D721Med (cell line): ENCODE results near the gene AVPI1.
"Not testable (repeated sequence)": the region's sequence is repeated elsewhere in the genome, so short reads cannot be mapped to it uniquely, and the experiment has no call there.

Source experiments
- DNase-seq: peaks from one replicate; pipeline ENCODE4 v3.0.0; 2011; ENCODE audit warnings: low spot score; ENCODE audit not compliant: insufficient read length
- FAIRE-seq: peaks from 2 replicates; lab custom pipeline; 2011; peaks lifted over from hg19 to GRCh38; lab: Jason Lieb, UNC
- CTCF ChIP-seq: IDR thresholded peaks from 2 replicates; pipeline ENCODE4 v1.5.1; 2012; ENCODE audit warnings: mild to moderate bottlenecking, control low read depth; ENCODE audit not compliant: insufficient read depth; ENCODE audit errors: missing control alignments

AVPI1 gene

GRCh38 chr10:97659589-97659988, 27.5 kb downstream of the AVPI1 start:
- FAIRE-seq: no peak
- no peak for TF ChIP-seq CTCF
- no peak for DNase-seq

DNA sequence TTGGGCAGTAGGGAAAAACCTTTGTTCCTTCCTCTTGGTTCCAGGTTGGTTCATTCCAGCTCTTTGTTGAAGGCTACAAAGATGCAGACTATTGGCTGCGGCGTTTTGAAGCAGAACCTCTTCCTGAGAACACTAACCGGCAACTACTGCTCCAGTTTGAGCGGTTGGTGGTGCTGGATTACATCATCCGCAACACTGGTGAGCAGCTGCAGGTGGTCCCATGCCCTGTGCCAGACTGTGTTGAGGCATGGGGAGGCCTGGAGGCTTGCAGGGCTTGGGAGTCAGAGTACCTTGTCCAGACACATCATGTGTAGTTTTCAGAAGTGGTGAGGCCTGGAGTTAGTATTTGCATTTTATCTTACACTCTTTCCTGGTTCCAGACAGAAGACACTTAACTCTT, 30.3 kb downstream of the AVPI1 start:
- DNase-seq: no peak
- no peak for FAIRE-seq
- no peak for TF ChIP-seq CTCF

GRCh38 chr10:97651773-97652172, 35.3 kb downstream of the AVPI1 start:
- TF ChIP-seq CTCF: no peak

DNA sequence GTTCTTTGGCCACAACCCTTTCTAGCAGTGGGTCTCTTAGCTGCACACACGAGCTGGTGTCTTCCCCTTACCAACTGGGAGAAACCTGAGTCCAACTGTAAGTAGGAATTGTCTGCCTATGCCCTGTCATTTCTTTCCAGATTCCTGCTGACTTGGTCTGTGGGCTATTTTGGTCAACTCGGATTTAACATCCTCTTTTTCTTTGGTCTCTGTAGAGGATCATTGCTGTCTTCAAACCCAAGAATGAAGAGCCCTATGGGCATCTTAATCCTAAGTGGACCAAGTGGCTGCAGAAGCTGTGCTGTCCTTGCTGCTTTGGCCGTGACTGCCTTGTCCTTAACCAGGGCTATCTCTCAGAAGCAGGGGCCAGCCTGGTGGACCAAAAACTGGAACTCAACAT, 36.3 kb downstream of the AVPI1 start:
- TF ChIP-seq CTCF: no peak
- no peak for FAIRE-seq
- no peak for DNase-seq

More at GRCh38 chr10:97651773-97652172, 35.3 kb downstream of the AVPI1 start:
- FAIRE-seq (no peak), DNase-seq (no peak)

GRCh38 chr10:97649405-97649750, 37.7 kb downstream of the AVPI1 start:
- FAIRE-seq, DNase-seq: not testable (repeated sequence)

DNA sequence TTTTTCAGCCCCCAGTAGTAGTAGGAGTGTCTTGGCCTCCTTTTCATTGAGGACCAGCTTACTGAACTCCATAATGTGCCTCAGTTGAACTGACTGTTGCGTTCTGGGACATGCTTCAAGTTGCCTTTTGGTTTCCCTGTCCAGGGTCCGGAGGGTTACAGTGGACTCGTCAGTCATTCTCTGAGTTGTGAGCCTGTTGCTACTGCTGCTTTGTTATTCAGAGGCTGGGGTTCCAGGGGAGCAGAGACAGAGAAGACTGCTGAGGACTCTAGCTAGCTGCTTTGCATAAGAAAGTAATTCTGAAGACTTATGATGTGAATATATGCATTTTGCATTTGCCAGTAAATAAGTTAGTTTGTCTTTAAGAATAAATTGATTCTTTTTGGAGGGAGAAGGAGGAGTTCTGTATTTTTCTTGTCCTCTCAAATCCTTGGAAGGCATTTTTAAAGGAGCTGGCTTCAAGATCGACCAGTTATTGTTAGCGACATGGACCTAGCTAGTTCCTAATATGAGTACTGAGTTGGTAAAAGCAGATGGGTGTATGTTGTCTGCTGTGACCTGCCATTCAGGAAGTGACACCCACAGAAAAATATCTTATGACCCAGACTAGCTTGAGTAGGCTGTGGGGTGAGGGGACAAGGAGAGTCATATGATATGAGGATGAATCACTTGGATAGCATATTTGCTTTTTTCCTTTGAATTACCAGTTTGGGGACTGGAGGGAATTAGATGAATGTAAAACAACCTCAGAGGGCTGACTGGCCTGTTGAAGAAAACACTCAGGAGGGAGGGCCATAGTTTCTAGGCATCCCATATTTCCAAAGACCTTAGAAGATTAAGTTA, 38.3 kb downstream of the AVPI1 start:
- FAIRE-seq (no peak), DNase-seq (no peak)
- TF ChIP-seq CTCF: no peak

- no peak for FAIRE-seq
- no peak for DNase-seq
These were observed 39.5 kb downstream of the AVPI1 start for GRCh38 chr10:97647556-97647955.

More at GRCh38 chr10:97647556-97647955, 39.5 kb downstream of the AVPI1 start:
- no peak for TF ChIP-seq CTCF
